Epithelial cell of esophagus (primary cell): ENCODE measurements around the gene LIMA1.

ENCODE experiments used
- DNase-seq: peaks from one replicate; pipeline ENCODE4 v3.0.0; 2010; ENCODE audit warnings: low read depth
- H3K4me3 ChIP-seq: 2 replicates; pipeline ENCODE4 v1.5.1; 2011; ENCODE audit warnings: mild to moderate bottlenecking, low read length, control low read depth
- CTCF ChIP-seq: IDR thresholded peaks from 2 replicates; pipeline ENCODE4 v1.5.1; 2011; ENCODE audit warnings: low read depth, mild to moderate bottlenecking, low read length, control low read depth, inconsistent platforms; ENCODE audit not compliant: insufficient read depth; ENCODE audit errors: missing control alignments

Gene LIMA1

GRCh38 chr12:50175716-50176026 lies 107.6 kb downstream of the LIMA1 start:
- TF ChIP-seq CTCF, result no peak
- DNase-seq, result no peak
- no peak overlapping the region for H3K4me3 ChIP-seq

DNA sequence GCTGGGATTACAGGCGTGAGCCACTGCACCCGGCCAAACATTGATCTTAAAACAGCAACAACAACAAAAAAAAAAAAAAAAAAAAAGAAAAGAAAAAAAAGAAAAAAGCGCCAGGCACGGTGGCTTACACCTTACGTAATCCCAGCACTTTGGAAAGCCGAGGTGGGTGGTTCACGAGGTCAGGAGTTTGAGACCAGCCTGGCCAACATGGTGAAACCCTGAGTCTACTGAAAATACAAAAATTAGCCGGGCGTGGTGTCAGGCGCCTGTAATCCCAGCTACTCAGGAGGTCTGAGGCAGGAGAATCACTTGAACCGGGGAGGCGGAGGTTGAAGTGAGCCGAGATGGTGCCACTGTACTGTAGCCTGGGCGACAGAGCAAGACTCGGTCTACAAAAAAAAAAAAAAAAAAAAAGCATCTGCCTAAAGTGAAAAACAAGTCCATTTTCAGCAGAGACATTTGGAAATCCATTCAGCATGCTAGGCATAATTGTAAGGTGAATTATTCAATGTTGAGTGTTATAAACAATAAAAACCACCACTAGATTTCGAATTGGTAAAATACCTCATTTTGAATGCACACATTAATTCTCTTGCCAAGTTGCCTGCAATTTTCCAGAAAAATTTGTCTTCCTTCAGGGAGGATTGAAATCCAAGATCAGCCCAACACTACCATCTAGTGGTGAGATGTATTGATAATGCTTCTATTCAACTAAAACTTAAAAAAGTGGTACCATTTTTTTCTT lies 108.2 kb downstream of the LIMA1 start:
- peak; percentile 66 for DNase-seq
- TF ChIP-seq CTCF, result peak; percentile 59
- no peak overlapping the region for H3K4me3 ChIP-seq

DNA sequence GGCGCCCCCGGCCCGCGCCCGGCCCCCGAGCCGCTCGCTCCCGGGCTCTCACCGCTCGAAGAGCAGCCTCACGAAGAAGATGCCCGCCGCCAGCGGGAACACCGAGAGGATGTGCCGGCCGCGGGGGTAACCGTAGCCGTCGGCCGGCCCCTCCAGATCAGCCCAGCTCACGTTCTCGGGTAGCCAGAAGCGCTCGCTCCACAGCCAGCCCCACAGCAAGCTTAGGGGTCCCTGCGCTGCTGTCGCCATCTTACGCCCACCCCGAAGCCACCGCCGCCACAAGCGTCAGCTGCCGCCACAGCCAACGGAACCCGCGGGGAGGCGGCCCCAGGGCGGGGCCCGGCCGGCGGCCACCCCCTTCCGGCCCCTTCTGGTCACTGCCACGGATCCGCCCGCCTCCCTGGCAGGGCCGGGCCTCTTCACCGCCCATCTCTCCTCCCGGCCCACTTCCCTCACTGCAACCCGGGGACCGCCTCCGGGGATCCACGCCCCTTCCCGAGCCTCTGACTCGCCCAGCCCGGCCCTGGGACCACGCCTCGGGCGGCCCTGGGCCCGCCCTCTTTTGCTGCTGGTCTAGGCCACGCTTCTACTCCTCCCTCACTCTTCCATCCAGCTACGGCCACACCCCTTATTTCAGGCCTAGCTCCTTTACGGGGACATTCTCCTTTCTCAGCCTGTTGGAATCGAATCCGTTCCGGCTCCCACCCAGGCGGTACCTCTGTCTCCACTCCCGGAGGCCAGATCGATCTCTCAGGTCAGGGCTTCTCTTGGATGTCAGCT lies 116.1 kb downstream of the LIMA1 start, which contains the start of gene CERS5:
TSS of gene CERS5 (minus strand) at position 321 of the 780 bp plus-strand sequence. CDS start at position 249, 72 bp downstream.
- DNase-seq, result peak; percentile 99
- peak within 1 kb of the TSS; percentile 79 for H3K4me3 ChIP-seq
- no peak for TF ChIP-seq CTCF

- TF ChIP-seq CTCF, result no peak
- peak overlapping the region; percentile 79 for H3K4me3 ChIP-seq
- DNase-seq, result no peak
Observed at GRCh38 chr12:50166799-50167048, 116.6 kb downstream of the LIMA1 start.

DNA sequence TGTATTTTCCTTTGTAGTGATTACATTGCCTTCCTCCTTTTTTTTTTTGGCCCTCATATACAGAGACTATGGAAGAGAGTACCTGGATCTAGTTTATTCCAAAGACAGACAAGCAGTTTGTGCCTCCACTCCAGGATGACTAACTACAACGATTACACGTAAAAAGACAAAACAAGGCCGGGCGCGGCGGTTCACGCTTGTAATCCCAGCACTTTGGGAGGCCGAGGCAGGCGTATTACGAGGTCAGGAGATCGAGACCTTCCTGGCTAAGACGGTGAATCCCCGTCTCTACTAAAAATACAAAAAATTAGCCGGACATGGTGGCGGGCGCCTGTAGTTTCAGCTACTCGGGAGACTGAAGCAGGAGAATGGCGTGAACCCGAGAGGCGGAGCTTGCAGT lies 118.4 kb downstream of the LIMA1 start:
- TF ChIP-seq CTCF, result no peak
- no peak for DNase-seq
- no peak overlapping the region for H3K4me3 ChIP-seq

DNA sequence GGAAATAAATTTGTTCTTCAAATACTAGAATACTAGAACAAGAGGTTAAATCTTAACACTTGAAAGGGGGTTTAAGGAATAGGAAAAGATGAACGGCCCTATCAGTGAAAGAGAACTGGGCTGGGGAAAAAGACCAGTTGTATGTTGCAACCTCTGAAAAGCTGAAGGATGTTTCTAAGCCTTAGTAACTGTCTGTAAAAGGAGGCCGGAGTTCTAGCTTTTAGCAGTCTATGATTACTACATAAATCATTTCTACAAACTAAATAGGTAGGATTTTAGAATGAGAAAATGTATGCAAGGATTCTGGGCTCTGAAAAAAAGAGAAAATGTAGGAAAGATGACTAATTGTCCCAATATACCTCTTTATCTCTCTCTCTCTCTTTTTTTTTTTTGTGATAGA lies 121.1 kb downstream of the LIMA1 start:
- TF ChIP-seq CTCF, result no peak
- no peak overlapping the region for H3K4me3 ChIP-seq
- DNase-seq, result no peak

DNA sequence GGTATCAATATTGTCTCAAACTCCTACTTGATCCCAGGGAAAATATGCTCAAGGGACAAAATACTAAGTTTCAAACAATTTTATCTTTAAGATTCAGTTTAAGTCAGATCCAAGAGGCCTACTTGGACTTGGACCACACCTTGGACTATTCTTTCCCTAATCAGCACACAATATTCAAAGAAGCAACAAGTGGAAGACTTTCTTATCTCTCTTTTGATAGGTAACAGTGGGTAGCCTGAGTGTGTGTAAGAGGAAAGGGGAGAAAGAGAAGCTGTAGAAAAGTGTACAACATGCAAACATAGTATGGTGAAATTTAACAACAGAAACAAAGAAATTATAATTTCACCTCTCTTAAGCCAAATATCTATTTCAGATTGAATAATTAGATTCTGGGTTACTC lies 122.7 kb downstream of the LIMA1 start:
- TF ChIP-seq CTCF, result no peak
- no peak overlapping the region for H3K4me3 ChIP-seq
- no peak for DNase-seq
